Subcutaneous adipose tissue (tissue), 4 donors: ENCODE measurements around the gene TMEM258. TPM values are rescaled to one million over a fixed set of nuclear protein-coding genes. Genes with fewer than 3 reads are reported as not detected.

ENCODE experiments used
- total RNA-seq, 4 donors: library from RNA; depleted of rRNA; stranded (reverse); fragments of >200 nt; gene quantifications; one replicate each; pipeline ENCODE4 v1.1.0, GENCODE V29; 2016
- TF ChIP-seq, protein P1 (sequence below): fragments of 450-650 bp; IDR thresholded peaks from one replicate; pipeline ENCODE4 v1.5.1; 2016; ENCODE audit warnings: low read depth, mild to moderate bottlenecking, control low read depth, antibody characterized with exemption, moderate library complexity

The TMEM258 gene
- total RNA-seq, 4 donors from 2014 or later = 13.6 to 73.4 (median 44.3) TPM

DNA sequence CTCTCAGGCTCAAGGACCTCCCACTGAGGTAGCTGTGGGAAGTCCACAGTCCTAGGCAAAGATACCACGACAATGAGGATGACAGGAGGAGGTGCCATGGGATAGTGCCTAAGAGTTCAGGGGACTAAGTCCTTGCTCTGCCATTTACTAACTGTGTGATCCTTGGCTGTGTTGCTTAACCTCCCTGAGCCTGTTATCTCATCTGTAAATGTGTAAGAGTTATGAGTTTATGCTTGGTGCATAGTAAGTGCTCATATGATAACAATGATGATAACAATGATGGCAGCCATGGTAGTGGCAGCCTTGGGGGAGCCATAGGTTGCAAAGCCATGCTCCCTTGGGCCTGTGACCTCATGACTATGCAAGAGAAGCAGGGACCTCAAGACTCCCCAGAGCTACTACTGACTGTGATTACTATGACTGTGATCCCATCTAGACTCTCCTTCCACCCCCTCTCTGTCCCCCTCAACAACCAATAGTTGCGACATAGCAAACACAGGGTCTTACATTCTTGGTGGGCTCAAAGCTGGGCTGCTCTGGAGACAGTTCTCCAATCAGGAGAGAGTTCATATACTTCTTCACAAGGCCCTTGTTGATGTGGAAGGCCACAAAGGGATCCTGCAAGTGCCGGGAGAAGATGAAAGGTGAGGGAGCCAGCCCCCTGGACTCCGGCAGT is 20.5 kb upstream of the TMEM258 start:
- TF ChIP-seq, protein P1, sequence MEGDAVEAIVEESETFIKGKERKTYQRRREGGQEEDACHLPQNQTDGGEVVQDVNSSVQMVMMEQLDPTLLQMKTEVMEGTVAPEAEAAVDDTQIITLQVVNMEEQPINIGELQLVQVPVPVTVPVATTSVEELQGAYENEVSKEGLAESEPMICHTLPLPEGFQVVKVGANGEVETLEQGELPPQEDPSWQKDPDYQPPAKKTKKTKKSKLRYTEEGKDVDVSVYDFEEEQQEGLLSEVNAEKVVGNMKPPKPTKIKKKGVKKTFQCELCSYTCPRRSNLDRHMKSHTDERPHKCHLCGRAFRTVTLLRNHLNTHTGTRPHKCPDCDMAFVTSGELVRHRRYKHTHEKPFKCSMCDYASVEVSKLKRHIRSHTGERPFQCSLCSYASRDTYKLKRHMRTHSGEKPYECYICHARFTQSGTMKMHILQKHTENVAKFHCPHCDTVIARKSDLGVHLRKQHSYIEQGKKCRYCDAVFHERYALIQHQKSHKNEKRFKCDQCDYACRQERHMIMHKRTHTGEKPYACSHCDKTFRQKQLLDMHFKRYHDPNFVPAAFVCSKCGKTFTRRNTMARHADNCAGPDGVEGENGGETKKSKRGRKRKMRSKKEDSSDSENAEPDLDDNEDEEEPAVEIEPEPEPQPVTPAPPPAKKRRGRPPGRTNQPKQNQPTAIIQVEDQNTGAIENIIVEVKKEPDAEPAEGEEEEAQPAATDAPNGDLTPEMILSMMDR = no peak

DNA sequence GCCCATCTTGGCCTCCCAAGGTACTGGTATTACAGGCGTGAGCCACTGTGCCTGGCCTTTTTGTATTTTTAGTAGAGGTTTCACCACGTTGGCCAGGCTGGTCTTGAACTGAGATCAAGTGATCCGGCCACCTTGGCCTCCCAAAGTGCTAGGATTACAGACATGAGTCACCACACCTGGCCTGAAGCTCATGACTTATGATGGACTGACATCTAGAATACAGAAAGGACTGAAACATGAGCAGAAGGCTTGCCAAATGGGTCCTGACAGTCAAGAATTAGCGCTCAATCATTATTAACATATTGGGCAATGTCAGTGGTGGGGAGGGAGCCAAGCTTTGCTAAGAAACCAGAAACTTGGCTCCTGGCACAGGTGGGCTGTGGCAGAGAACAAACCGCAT is 19.4 kb upstream of the TMEM258 start:
- TF ChIP-seq, protein P1 = no peak

DNA sequence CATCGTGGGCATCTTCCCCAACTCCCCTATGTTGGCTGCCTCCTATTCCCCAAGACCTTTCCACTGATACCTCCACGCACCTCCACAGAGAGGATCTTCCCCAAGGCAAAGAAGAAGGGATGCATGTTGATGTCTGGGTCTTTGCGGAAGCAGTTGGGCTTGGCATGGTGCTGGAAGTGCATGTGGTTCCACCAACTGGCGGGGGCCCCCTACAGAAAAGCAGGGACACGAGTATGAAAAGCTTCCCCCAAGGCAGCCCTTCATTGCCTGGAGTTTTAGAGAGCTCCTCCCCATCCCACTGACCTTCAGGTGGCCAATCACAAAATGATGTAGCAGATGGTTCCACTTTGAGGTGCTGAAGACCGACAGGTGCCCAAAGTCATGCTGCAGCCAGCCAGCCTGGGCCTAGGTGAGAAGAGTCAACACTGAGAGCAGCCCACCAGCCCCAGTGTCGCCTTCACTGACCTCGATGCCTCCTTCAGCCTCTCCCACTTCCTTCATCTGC is 18.3 kb upstream of the TMEM258 start:
- TF ChIP-seq, protein P1 = no peak

DNA sequence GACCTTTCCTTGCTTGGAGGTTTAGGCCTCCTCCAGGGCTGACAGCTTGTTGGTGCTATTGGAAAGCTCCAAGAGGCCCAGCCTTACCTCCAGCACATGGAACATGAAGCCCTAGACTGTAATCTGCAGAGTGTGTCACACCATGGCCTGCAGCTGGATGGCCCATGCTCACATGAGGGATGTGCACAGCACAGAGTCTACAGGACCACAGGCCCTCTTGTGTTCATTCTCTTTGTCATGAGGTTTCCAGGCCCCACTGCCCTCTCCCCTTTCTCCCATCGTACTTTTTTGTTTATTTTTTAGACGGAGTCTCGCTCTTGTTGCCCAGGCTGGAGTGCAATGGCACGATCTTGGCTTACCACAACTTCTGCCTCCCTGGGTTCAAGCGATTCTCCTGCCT is 14.4 kb upstream of the TMEM258 start:
- TF ChIP-seq, protein P1 = no peak

DNA sequence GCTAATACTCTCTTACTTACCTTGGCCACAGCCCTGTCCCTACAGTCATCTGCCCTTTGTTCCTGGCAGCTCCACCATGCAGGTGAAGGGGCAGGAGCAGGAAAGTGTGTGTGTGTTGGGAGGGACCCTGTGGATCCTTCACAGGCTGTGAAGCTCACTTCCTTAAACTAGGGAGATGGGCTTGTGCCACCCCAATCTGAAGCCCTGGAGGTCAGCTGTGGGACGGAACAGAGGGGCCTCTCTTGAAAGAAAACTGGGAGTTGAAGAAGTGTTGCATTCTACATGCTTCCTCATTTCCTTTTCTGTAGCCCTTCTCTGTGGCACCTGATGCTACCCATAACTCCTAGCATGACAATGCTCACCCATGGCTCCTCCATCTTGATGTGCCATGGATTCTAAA is 12.7 kb upstream of the TMEM258 start:
- TF ChIP-seq, protein P1 = no peak

DNA sequence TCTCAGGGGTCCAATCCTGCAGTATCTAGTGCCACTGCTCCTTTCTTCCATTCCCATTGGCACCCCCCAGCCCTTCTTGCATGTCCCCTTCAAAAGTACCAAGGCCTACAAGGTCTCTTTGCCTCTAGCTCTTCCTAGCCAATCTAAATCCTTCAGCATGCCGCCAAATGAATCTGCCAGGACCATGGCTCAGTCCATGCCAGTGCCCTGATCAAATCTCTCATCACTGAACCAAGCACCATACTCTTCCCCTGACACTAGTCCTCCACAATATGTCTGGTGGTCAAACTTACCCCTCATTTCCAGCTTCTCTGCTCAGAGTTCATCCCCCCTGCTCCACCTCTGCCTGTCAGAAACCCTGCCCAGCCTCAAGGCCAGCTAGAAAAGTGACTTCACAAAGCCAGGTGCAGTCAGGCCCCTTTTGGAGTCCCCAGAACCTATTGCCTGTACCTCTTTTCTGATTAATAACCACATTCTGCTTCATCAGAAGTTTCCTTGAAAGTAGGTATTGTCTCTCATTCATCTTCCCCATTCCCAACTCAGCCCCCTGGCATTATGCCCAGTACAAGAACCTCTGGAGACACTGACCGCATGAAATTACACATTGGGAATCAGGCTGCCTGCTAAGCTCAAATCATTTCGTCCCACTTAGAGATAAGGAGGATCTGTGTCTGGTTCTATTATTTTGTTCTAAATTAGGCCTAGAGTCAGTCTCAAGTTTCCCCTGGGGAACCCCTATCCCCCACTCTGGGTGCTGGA is 11.7 kb upstream of the TMEM258 start:
- TF ChIP-seq, protein P1 = no peak

DNA sequence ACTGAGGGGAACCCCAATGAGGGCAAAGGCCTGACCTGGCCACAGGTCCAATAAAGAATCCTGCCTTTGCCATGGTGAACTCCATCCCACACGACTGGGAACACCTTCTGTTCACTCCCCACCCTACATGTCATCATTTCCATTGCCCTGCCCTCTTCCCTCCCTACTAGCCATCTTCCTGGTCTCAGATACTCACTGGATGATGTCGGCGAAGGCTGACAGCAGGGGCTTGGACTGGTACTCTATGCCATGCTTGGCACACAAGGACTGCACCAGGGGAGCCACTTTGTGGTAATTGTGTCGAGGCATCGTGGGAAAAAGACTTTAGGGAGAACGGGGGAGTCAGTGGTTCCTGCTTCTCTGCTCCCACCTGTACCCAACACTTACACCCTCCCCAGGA is 10.2 kb upstream of the TMEM258 start:
- TF ChIP-seq, protein P1 = no peak
